Esophagus (tissue), 2 donors: ENCODE data around the gene BDH1. TPM values are rescaled to one million over a fixed set of nuclear protein-coding genes. Genes with fewer than 3 reads are reported as not detected.
"Not testable (repeated sequence)": the region's sequence is repeated elsewhere in the genome, so short reads cannot be mapped to it uniquely, and the experiment has no call there.

ENCODE experiments used
- H3K27ac ChIP-seq, 2 donors: one replicate each; pipeline ENCODE4 v1.5.1; 2013; ENCODE audit warnings: low read depth in 2 of 2, mild to moderate bottlenecking in 2 of 2, inconsistent platforms in 1 of 2, low read length in 1 of 2, moderate library complexity in 1 of 2
- H3K27me3 ChIP-seq, 2 donors: one replicate each; pipeline ENCODE4 v1.6.1; 2013; ENCODE audit warnings: low read length in 2 of 2, control low read depth in 1 of 2, mild to moderate bottlenecking in 1 of 2; ENCODE audit not compliant: insufficient read depth in 2 of 2, control insufficient read depth in 1 of 2
- H3K36me3 ChIP-seq, 2 donors: one replicate each; pipeline ENCODE4 v1.6.1; 2013; ENCODE audit warnings: low read length in 1 of 2; ENCODE audit not compliant: control insufficient read depth in 2 of 2, insufficient read depth in 2 of 2
- H3K4me1 ChIP-seq, 2 donors: one replicate each; pipeline ENCODE4 v1.6.1; 2013; ENCODE audit warnings: low read length in 1 of 2; ENCODE audit not compliant: control insufficient read depth in 2 of 2, insufficient read depth in 2 of 2
- H3K4me3 ChIP-seq, 2 donors: one replicate each; pipeline ENCODE4 v1.5.1; 2013; ENCODE audit warnings: low read length in 2 of 2, mild to moderate bottlenecking in 2 of 2, low read depth in 1 of 2, moderate library complexity in 1 of 2
- H3K9me3 ChIP-seq, 2 donors: one replicate each; pipeline ENCODE4 v1.6.1; 2013; ENCODE audit warnings: mild to moderate bottlenecking in 2 of 2, low read depth in 1 of 2, low read length in 1 of 2, moderate library complexity in 1 of 2; ENCODE audit not compliant: control insufficient read depth in 2 of 2, insufficient read depth in 1 of 2
- WGBS, 2 donors: extraction: QIAGEN DNeasy Blood & Tissue Kit; methylation state at CpG; one replicate each; pipeline ENCODE4 v1.1.7; 2013; 5-methylcytosine and 5-hydroxymethylcytosine counted together
- polyA plus RNA-seq, 2 donors: library from polyadenylated mRNA; stranded (reverse); fragments of 200-250 nt; gene quantifications; one replicate each; pipeline ENCODE4 v1.2.3, GENCODE V29; 2013
- donor health status: healthy with polysubstance abuse.
- donor health status: Bipolar disorder and iron deficiency.

Gene BDH1
- polyA plus RNA-seq, 2 donors, result 49.5 to 59.9 TPM

- Histone ChIP-seq H3K9me3 (no peaks in the 10 kb centered on the region), H3K27ac (no peak overlapping the region), H3K27me3 (no peaks in the 10 kb centered on the region), H3K4me3 (no peak overlapping the region), H3K4me1 (peaks cover 2 to 7% of the 10 kb centered on the region in 2 donors), H3K36me3 (no peaks in the 10 kb centered on the region)
- WGBS, 2 donors, result 81 to 88% methylated on average over 5 of the region's 5 CpGs
These were observed 70.6 kb downstream of the BDH1 start for GRCh38 chr3:197485143-197485542.

- no peak overlapping the region for H3K27ac ChIP-seq
- H3K36me3 ChIP-seq, result no peaks in the 10 kb centered on the region
- no peaks in the 10 kb centered on the region for H3K9me3 ChIP-seq
- peaks cover 0 to 7% of the 10 kb centered on the region in 2 donors for H3K4me1 ChIP-seq
- WGBS, 2 donors, result 88 to 91% methylated on average over 12 of the region's 12 CpGs
- H3K4me3 ChIP-seq, result no peak overlapping the region
- no peaks in the 10 kb centered on the region for H3K27me3 ChIP-seq
These were observed 71.4 kb downstream of the BDH1 start for GRCh38 chr3:197484204-197484901.

- H3K27me3 ChIP-seq, result no peaks in the 10 kb centered on the region
- no peaks in the 10 kb centered on the region for H3K36me3 ChIP-seq
- H3K9me3 ChIP-seq, result no peaks in the 10 kb centered on the region
- H3K4me1 ChIP-seq, result peaks cover 0 to 10% of the 10 kb centered on the region in 2 donors
- 41 to 52% methylated on average over 4 of the region's 4 CpGs for WGBS, 2 donors
- H3K27ac ChIP-seq, result peak overlapping the region in 1 of 2 donors; percentile 63
- H3K4me3 ChIP-seq, result no peak overlapping the region
These were observed 73.8 kb downstream of the BDH1 start for GRCh38 chr3:197482001-197482400.

GRCh38 chr3:197480320-197480719 lies 75.4 kb downstream of the BDH1 start:
- no peak overlapping the region for H3K4me3 ChIP-seq
- WGBS, 2 donors, result 93 to 97% methylated on average over 3 of the region's 3 CpGs
- no peaks in the 10 kb centered on the region for H3K27me3 ChIP-seq
- no peaks in the 10 kb centered on the region for H3K9me3 ChIP-seq
- no peak overlapping the region for H3K27ac ChIP-seq
- peaks cover 0 to 15% of the 10 kb centered on the region in 2 donors for H3K4me1 ChIP-seq
- no peaks in the 10 kb centered on the region for H3K36me3 ChIP-seq

GRCh38 chr3:197478746-197479668 lies 76.8 kb downstream of the BDH1 start:
- no peaks in the 10 kb centered on the region for H3K9me3 ChIP-seq
- WGBS, 2 donors, result 66 to 71% methylated on average over 11 of the region's 11 CpGs
- H3K27me3 ChIP-seq, result no peaks in the 10 kb centered on the region
- H3K4me1 ChIP-seq, result peaks cover 0 to 15% of the 10 kb centered on the region in 2 donors
- no peak overlapping the region for H3K27ac ChIP-seq
- no peaks in the 10 kb centered on the region for H3K36me3 ChIP-seq
- H3K4me3 ChIP-seq, result no peak overlapping the region

- not testable (repeated sequence) for H3K27me3 ChIP-seq, H3K36me3 ChIP-seq, H3K9me3 ChIP-seq, H3K27ac ChIP-seq, H3K4me3 ChIP-seq
- H3K4me1 ChIP-seq, result peaks cover 0 to 15% of the 10 kb centered on the region in 2 donors
- 88 to 90% methylated on average over 7 of the region's 7 CpGs for WGBS, 2 donors
These were observed 78.0 kb downstream of the BDH1 start for GRCh38 chr3:197477816-197478215.

GRCh38 chr3:197475997-197476525 lies 79.7 kb downstream of the BDH1 start:
- 40 to 45% methylated on average over 5 of the region's 5 CpGs for WGBS, 2 donors
- Histone ChIP-seq H3K36me3 (no peaks in the 10 kb centered on the region), H3K4me3 (no peak overlapping the region), H3K9me3 (no peaks in the 10 kb centered on the region), H3K27me3 (no peaks in the 10 kb centered on the region), H3K27ac (no peak overlapping the region), H3K4me1 (peaks cover 0 to 17% of the 10 kb centered on the region in 2 donors)

GRCh38 chr3:197475514-197475913 lies 80.3 kb downstream of the BDH1 start:
- WGBS, 2 donors, result 68 to 74% methylated on average over 3 of the region's 3 CpGs
- no peak overlapping the region for H3K27ac ChIP-seq
- H3K36me3 ChIP-seq, result no peaks in the 10 kb centered on the region
- peaks cover 0 to 17% of the 10 kb centered on the region in 2 donors for H3K4me1 ChIP-seq
- H3K27me3 ChIP-seq, result no peaks in the 10 kb centered on the region
- H3K9me3 ChIP-seq, result no peaks in the 10 kb centered on the region
- no peak overlapping the region for H3K4me3 ChIP-seq

GRCh38 chr3:197472151-197472550 lies 83.6 kb downstream of the BDH1 start:
- no peaks in the 10 kb centered on the region for H3K9me3 ChIP-seq
- H3K36me3 ChIP-seq, result no peaks in the 10 kb centered on the region
- peaks cover 0 to 10% of the 10 kb centered on the region in 2 donors for H3K4me1 ChIP-seq
- no peak overlapping the region for H3K4me3 ChIP-seq
- H3K27ac ChIP-seq, result no peak overlapping the region
- H3K27me3 ChIP-seq, result no peaks in the 10 kb centered on the region
- WGBS, 2 donors, result 88 to 94% methylated on average over 2 of the region's 2 CpGs
